Esophagus squamous epithelium (tissue), 5 donors: ENCODE measurements around the gene L3MBTL1. TPM values are rescaled to one million over a fixed set of nuclear protein-coding genes. Genes with fewer than 3 reads are reported as not detected.

Experiments used
- DNase-seq: peaks from one replicate; lab custom pipeline; 2025; lab: John Stamatoyannopoulos, UW
- H3K27ac ChIP-seq, 4 donors: fragments of 200-600 bp; sonication (generic); one replicate each; pipeline ENCODE4 v1.5.1; 2016 to 2019; ENCODE audit warnings: mild to moderate bottlenecking in 1 of 4
- H3K27me3 ChIP-seq, 4 donors: fragments of 200-600 bp; sonication (generic); 1 replicate in 3 of 4; 2 replicates in 1 of 4; pipeline versions ENCODE4 v1.5.1 to v1.6.0; 2017 to 2021; ENCODE audit warnings: antibody characterized with exemption in 1 of 4
- H3K36me3 ChIP-seq, 3 donors: fragments of 200-600 bp; sonication (generic); one replicate each; pipeline ENCODE4 v1.5.1; 2016 to 2019
- H3K4me1 ChIP-seq, 3 donors: fragments of 200-600 bp; sonication (generic); one replicate each; pipeline ENCODE4 v1.5.1; 2017 to 2019
- H3K4me3 ChIP-seq, 4 donors: fragments of 200-600 bp; sonication (generic); 1 replicate in 3 of 4; 2 replicates in 1 of 4; pipeline ENCODE4 v1.5.1; 2016 to 2019; ENCODE audit warnings: mild to moderate bottlenecking in 2 of 4, moderate library complexity in 1 of 4
- H3K9me3 ChIP-seq, 3 donors: fragments of 200-600 bp; sonication (generic); one replicate each; pipeline ENCODE4 v1.5.1; 2016 to 2019
- CTCF ChIP-seq, 6 experiments: fragments of 450-650 bp in 4 of 6; fragments of 200-600 bp in 2 of 6; sonication (generic) in 2 of 6; IDR thresholded peaks; one replicate each; pipeline ENCODE4 v1.5.1; 2016 to 2019; ENCODE audit warnings: antibody characterized with exemption in 6 of 6, mild to moderate bottlenecking in 4 of 6, moderate library complexity in 4 of 6
- POLR2A ChIP-seq, 4 donors: fragments of 450-650 bp; IDR thresholded peaks; one replicate each; pipeline ENCODE4 v1.6.1; 2017; ENCODE audit warnings: antibody characterized with exemption in 4 of 4, mild to moderate bottlenecking in 4 of 4, moderate library complexity in 3 of 4
- WGBS, 2 donors: methylation state at CpG; one replicate each; pipeline ENCODE4 v1.1.5; 2018; 5-methylcytosine and 5-hydroxymethylcytosine counted together
- intact Hi-C: fragments of 100-400 bp; cut with DNase I; formaldehyde crosslinking; loops from one replicate; pipeline ENCODE4 v1.15.0; 2022
- total RNA-seq, 4 donors: library from RNA; depleted of rRNA; stranded (reverse); fragments of >200 nt; gene quantifications; one replicate each; pipeline ENCODE4 v1.1.0, GENCODE V29; 2016
- donor health status: DM: yes; HTN: yes; CAD: no.

L3MBTL1 gene
- total RNA-seq, 4 donors from 2014 or later: 3.5 to 31.7 (median 7.9) TPM

GRCh38 chr20:43571771-43572170, 64.3 kb downstream of the L3MBTL1 start:
- no peaks in the 10 kb centered on the region for H3K36me3 ChIP-seq
- 80 to 100% methylated on average over 1 to 2 of the region's 6 CpGs for WGBS, 2 donors
- no peaks in the 10 kb centered on the region for H3K27me3 ChIP-seq
- no peak overlapping the region for H3K27ac ChIP-seq
- H3K4me3 ChIP-seq: no peak overlapping the region
- no peaks in the 10 kb centered on the region for H3K9me3 ChIP-seq
- intact Hi-C loops: no loop called here
- no peaks in the 10 kb centered on the region for H3K4me1 ChIP-seq
- DNase-seq: no peak
- TF ChIP-seq POLR2A (IDR thresholded peaks at IDR 0.05) (no peak), CTCF (IDR thresholded peaks at IDR 0.05) (no peak)

GRCh38 chr20:43572891-43573290, 65.4 kb downstream of the L3MBTL1 start:
- TF ChIP-seq POLR2A (IDR thresholded peaks at IDR 0.05): no peak
- no peak for TF ChIP-seq CTCF (IDR thresholded peaks at IDR 0.05)
- WGBS, 2 donors: 62 to 87% methylated on average over 4 to 8 of the region's 8 CpGs
- intact Hi-C loops: no loop called here
- Histone ChIP-seq H3K9me3 (no peaks in the 10 kb centered on the region), H3K4me3 (no peak overlapping the region), H3K27me3 (no peaks in the 10 kb centered on the region), H3K36me3 (no peaks in the 10 kb centered on the region), H3K27ac (no peak overlapping the region), H3K4me1 (no peaks in the 10 kb centered on the region)
- no peak for DNase-seq

GRCh38 chr20:43576108-43576507, 68.6 kb downstream of the L3MBTL1 start:
- Histone ChIP-seq H3K36me3 (no peaks in the 10 kb centered on the region), H3K4me1 (no peaks in the 10 kb centered on the region), H3K27me3 (no peaks in the 10 kb centered on the region), H3K9me3 (no peaks in the 10 kb centered on the region), H3K4me3 (no peak overlapping the region), H3K27ac (no peak overlapping the region)
- WGBS, 2 donors: 68 to 72% methylated on average over 3 of the region's 10 CpGs
- no peak for TF ChIP-seq CTCF (IDR thresholded peaks at IDR 0.05)
- TF ChIP-seq POLR2A (IDR thresholded peaks at IDR 0.05): no peak
- no peak for DNase-seq
- intact Hi-C loops: no loop called here

GRCh38 chr20:43579861-43580793, 72.6 kb downstream of the L3MBTL1 start:
- H3K36me3 ChIP-seq: no peaks in the 10 kb centered on the region
- no peaks in the 10 kb centered on the region for H3K27me3 ChIP-seq
- no peak for DNase-seq
- H3K27ac ChIP-seq: no peak overlapping the region
- 65 to 76% methylated on average over 6 to 7 of the region's 7 CpGs for WGBS, 2 donors
- no peak overlapping the region for H3K4me3 ChIP-seq
- H3K4me1 ChIP-seq: no peaks in the 10 kb centered on the region
- TF ChIP-seq CTCF (IDR thresholded peaks at IDR 0.05) (no peak), POLR2A (IDR thresholded peaks at IDR 0.05) (no peak)
- intact Hi-C loops: no loop called here
- H3K9me3 ChIP-seq: no peaks in the 10 kb centered on the region

- H3K9me3 ChIP-seq: no peaks in the 10 kb centered on the region
- DNase-seq: no peak
- intact Hi-C loops: no loop called here
- H3K4me1 ChIP-seq: no peaks in the 10 kb centered on the region
- no peak for TF ChIP-seq CTCF (IDR thresholded peaks at IDR 0.05)
- TF ChIP-seq POLR2A (IDR thresholded peaks at IDR 0.05): no peak
- H3K4me3 ChIP-seq: no peak overlapping the region
- 67 to 81% methylated on average over 5 to 6 of the region's 7 CpGs for WGBS, 2 donors
- no peak overlapping the region for H3K27ac ChIP-seq
- H3K27me3 ChIP-seq: no peaks in the 10 kb centered on the region
- H3K36me3 ChIP-seq: no peaks in the 10 kb centered on the region
These were observed 75.8 kb downstream of the L3MBTL1 start for GRCh38 chr20:43583133-43583864.
